Endothelial cell (in vitro differentiated cells): ENCODE data around the gene ADAMTS2. TPM values are rescaled to one million over a fixed set of nuclear protein-coding genes. Genes with fewer than 3 reads are reported as not detected.

Experiments
- DNase-seq: peaks from one replicate; pipeline ENCODE4 v3.0.0; 2021; ENCODE audit warnings: low spot score
- H3K27ac Mint-ChIP-seq: one replicate; pipeline ENCODE4 v1.8.0; 2021; ENCODE audit warnings: mixed read lengths, inconsistent platforms; ENCODE audit not compliant: unreplicated experiment
- H3K27me3 Mint-ChIP-seq: one replicate; pipeline ENCODE4 v1.8.0; 2021; ENCODE audit warnings: mild to moderate bottlenecking, moderate library complexity, mixed read lengths, inconsistent platforms; ENCODE audit not compliant: unreplicated experiment
- H3K36me3 Mint-ChIP-seq: one replicate; pipeline ENCODE4 v1.8.0; 2021; ENCODE audit warnings: mild to moderate bottlenecking, low read depth, mixed read lengths, inconsistent platforms; ENCODE audit not compliant: unreplicated experiment
- H3K4me1 Mint-ChIP-seq: one replicate; pipeline ENCODE4 v1.8.0; 2021; ENCODE audit warnings: mild to moderate bottlenecking, mixed read lengths, inconsistent platforms; ENCODE audit not compliant: unreplicated experiment
- H3K4me3 Mint-ChIP-seq: one replicate; pipeline ENCODE4 v1.8.0; 2021; ENCODE audit warnings: mild to moderate bottlenecking, mixed read lengths, inconsistent platforms; ENCODE audit not compliant: unreplicated experiment
- H3K9me3 Mint-ChIP-seq: one replicate; pipeline ENCODE4 v1.8.0; 2021; ENCODE audit warnings: mixed read lengths, inconsistent platforms; ENCODE audit not compliant: unreplicated experiment
- total RNA-seq: library from RNA; stranded (reverse); fragmentation: NEBNext Ultra II Directional; extraction: Animal tissue kit (Norgen Biotek cat#: 25700); gene quantifications from one replicate; pipeline ENCODE4 v1.2.1, GENCODE V29; 2021; ENCODE audit not compliant: unreplicated experiment
- TF ChIP-seq, protein P1 (sequence below): fragments of 200-600 bp; sonication (generic); IDR thresholded peaks from one replicate; pipeline ENCODE4 v1.5.0; 2021; ENCODE audit warnings: antibody characterized with exemption; ENCODE audit not compliant: unreplicated experiment

ADAMTS2 gene
- total RNA-seq, 1 donor from 2014 or later: 1.5 TPM

GRCh38 chr5:179375831-179376365, 30.6 kb upstream of the ADAMTS2 start:
- Mint-ChIP-seq H3K4me3 (no peak overlapping the region), H3K27ac (no peak overlapping the region), H3K27me3 (peaks cover 3% of the 10 kb centered on the region), H3K9me3 (no peaks in the 10 kb centered on the region), H3K36me3 (no peaks in the 10 kb centered on the region), H3K4me1 (no peaks in the 10 kb centered on the region)
- TF ChIP-seq, protein P1, sequence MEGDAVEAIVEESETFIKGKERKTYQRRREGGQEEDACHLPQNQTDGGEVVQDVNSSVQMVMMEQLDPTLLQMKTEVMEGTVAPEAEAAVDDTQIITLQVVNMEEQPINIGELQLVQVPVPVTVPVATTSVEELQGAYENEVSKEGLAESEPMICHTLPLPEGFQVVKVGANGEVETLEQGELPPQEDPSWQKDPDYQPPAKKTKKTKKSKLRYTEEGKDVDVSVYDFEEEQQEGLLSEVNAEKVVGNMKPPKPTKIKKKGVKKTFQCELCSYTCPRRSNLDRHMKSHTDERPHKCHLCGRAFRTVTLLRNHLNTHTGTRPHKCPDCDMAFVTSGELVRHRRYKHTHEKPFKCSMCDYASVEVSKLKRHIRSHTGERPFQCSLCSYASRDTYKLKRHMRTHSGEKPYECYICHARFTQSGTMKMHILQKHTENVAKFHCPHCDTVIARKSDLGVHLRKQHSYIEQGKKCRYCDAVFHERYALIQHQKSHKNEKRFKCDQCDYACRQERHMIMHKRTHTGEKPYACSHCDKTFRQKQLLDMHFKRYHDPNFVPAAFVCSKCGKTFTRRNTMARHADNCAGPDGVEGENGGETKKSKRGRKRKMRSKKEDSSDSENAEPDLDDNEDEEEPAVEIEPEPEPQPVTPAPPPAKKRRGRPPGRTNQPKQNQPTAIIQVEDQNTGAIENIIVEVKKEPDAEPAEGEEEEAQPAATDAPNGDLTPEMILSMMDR: no peak
- DNase-seq: no peak

GRCh38 chr5:179375236-179375685, 30.0 kb upstream of the ADAMTS2 start:
- H3K27ac Mint-ChIP-seq: no peak overlapping the region

GRCh38 chr5:179374506-179375235, 29.4 kb upstream of the ADAMTS2 start:
- no peaks in the 10 kb centered on the region for H3K36me3 Mint-ChIP-seq
- no peak overlapping the region for H3K27ac Mint-ChIP-seq
- no peak for DNase-seq
- no peak overlapping the region for H3K4me3 Mint-ChIP-seq
- no peaks in the 10 kb centered on the region for H3K9me3 Mint-ChIP-seq
- H3K27me3 Mint-ChIP-seq: peaks cover 3% of the 10 kb centered on the region
- TF ChIP-seq, protein P1: no peak
- no peaks in the 10 kb centered on the region for H3K4me1 Mint-ChIP-seq

More at GRCh38 chr5:179375236-179375685, 30.0 kb upstream of the ADAMTS2 start:
- Mint-ChIP-seq H3K9me3 (no peaks in the 10 kb centered on the region), H3K4me3 (no peak overlapping the region), H3K36me3 (no peaks in the 10 kb centered on the region), H3K4me1 (no peaks in the 10 kb centered on the region), H3K27me3 (peaks cover 3% of the 10 kb centered on the region)
- DNase-seq: no peak
- TF ChIP-seq, protein P1: no peak

GRCh38 chr5:179373961-179374505, 28.8 kb upstream of the ADAMTS2 start:
- Mint-ChIP-seq H3K27me3 (peaks cover 3% of the 10 kb centered on the region), H3K9me3 (no peaks in the 10 kb centered on the region), H3K4me3 (no peak overlapping the region), H3K4me1 (no peaks in the 10 kb centered on the region), H3K27ac (no peak overlapping the region), H3K36me3 (no peaks in the 10 kb centered on the region)
- TF ChIP-seq, protein P1: no peak
- DNase-seq: no peak
